Left renal cortex interstitium (tissue), 4 donors: Measurements from ENCODE around the gene NTRK1. TPM values are rescaled to one million over a fixed set of nuclear protein-coding genes. Genes with fewer than 3 reads are reported as not detected.

ENCODE experiments used
- DNase-seq, 4 donors: peaks; one replicate each; pipeline ENCODE4 v3.0.0-alpha.2; 2013; ENCODE audit warnings: low read depth in 4 of 4, low spot score in 2 of 4, missing footprints in 1 of 4
- polyA plus RNA-seq, 4 donors: library from polyadenylated mRNA; unstranded; fragments of 120-200 nt; gene quantifications; one replicate each; pipeline ENCODE4 v1.2.1, GENCODE V29; 2013; ENCODE audit not compliant: insufficient read length in 4 of 4

NTRK1 gene
- polyA plus RNA-seq, 4 donors, result 1.0 to 2.4 (median 1.8) TPM

DNA sequence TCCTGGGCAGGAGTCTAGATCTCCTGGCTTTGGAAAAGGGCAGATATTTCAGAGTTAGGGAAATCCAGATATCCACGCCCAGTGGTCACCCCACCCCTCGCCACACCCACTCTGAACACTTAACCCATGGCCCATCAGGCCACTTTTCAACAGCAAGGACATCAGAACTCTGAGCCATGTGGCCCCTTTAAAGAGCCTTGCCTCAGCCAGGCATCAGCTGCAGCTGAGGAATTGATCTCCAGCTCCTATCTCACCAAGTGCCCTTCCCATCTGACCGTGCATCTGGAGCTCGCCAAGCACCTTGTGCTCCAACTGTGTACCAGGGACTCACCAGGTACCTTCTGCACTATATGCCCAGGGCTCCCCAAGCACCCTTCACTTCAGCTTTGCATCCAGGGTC is 23.8 kb upstream of the NTRK1 start:
- DNase-seq, result no peak

GRCh38 chr1:156838972-156839371 is 21.7 kb upstream of the NTRK1 start:
- DNase-seq, result no peak

GRCh38 chr1:156839426-156840109 is 21.1 kb upstream of the NTRK1 start:
- no peak for DNase-seq

GRCh38 chr1:156840186-156840897 is 20.3 kb upstream of the NTRK1 start:
- no peak for DNase-seq

DNA sequence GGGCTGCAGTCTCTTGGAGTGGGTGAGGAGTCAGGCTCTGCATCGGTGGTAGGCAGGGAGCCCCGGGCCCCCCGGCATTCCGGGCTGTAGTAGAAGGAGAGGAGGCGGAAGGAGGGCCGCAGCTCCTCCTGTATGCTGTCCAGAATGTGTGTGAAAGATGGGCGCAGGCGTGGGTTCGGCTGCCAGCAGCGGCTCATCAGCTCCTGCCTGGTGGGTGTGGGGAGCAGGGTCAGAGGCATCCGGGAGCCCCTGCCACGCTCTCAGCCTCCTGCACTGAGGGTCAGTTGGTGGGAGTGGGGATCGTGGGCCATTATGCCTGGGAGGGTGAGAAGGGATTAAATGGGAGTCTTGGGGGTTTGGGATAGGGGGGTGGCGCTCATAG is 19.8 kb upstream of the NTRK1 start:
- no peak for DNase-seq

GRCh38 chr1:156841295-156841855 is 19.3 kb upstream of the NTRK1 start:
- no peak for DNase-seq

DNA sequence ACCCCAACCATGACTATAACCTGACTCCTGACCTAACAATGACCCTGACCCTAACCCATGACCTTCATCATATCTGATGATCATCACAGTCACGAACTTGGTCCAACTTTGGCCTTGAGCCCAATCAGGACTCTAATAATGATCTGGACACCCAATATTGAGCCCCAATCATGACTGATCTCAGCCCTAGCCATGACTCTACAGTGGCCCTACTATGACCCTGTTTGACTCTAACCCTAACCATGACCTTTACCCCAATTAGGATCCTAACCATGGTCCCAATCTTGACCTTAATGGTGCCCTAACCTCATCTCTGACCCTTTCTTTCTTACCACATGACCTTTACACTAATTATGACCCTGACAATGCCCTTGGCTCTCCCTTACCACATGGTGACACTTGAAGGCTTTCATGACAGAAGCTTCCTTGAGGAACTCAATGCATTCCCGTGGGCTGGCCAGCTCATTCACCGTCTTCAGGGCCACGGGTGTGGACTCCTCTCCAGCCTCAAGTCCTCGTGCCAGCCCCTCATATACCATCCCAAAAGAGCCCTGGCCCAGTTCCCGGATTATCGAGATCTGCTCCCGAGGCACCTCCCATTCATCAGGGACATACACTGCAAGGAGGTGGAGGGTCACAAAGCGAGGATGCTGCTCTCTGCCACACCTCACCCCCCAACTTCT is 17.9 kb upstream of the NTRK1 start:
- no peak for DNase-seq

DNA sequence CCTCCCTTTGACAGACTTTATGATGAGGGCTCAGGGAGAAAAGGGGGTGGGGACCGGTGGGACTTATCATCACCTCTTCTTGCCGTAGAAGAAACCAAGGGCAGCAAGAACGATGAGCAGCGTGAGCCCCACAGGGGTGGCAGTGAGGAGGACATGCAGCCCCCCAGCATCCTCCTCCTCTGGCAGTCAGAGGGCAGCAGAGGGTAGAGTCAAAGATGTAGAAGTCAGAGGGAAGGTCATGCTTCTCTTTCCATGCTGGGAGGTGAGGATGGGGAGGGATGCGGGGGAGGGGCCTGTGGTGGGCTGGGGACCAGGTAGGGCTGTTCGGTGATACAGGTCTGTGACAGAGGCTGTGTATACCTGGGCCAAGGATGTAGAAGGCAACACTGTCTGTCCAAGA is 16.6 kb upstream of the NTRK1 start:
- DNase-seq, result no peak

- DNase-seq, result no peak
Observed at GRCh38 chr1:156844638-156845037, 16.0 kb upstream of the NTRK1 start.

DNA sequence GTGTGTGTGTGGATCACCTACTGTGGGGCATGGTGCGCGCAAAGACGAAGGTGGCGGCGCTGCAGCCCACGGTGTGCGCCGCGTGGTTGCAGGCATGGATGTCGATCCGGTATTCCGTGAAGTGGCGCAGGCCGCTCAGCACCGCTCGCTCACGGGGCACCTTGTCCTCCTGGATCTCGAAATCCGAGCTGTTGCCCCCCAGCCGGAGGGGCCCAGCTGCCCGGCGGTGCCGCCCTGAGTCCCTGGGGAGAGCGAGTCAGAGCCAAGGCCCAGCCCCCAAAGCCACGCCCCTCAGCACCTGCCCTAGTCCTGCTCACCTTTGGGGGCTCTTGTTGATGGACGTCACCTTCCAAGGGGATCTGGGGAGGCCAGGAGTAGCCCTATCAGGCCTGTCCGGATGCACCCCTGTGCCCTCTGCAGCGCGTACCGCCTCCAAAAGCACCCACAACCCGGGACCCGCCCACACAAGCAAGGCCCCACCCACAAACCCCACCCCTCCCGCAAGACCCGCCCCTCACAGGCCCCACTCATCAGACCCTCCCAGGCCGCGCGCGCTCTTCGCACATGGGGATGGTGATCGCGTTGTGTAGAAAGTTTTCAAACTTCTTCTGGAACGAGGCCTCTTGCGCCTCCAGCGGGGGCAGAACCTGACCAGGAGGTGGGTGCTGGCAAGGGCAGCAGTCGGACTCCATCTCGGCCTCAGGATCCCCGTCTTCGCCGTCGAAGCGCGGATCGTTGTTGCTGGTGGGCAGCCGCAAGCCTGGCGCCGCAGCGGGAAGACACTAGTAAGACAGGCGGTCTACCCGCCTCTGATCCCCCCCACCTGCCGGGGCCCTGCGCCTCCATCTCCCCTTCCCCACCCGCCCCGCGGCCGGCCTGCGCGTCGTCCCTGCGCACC is 15.4 kb upstream of the NTRK1 start:
- DNase-seq, result no peak

GRCh38 chr1:156845953-156846545 is 14.6 kb upstream of the NTRK1 start:
- DNase-seq, result no peak

GRCh38 chr1:156846643-156847042 is 14.0 kb upstream of the NTRK1 start:
- no peak for DNase-seq

DNA sequence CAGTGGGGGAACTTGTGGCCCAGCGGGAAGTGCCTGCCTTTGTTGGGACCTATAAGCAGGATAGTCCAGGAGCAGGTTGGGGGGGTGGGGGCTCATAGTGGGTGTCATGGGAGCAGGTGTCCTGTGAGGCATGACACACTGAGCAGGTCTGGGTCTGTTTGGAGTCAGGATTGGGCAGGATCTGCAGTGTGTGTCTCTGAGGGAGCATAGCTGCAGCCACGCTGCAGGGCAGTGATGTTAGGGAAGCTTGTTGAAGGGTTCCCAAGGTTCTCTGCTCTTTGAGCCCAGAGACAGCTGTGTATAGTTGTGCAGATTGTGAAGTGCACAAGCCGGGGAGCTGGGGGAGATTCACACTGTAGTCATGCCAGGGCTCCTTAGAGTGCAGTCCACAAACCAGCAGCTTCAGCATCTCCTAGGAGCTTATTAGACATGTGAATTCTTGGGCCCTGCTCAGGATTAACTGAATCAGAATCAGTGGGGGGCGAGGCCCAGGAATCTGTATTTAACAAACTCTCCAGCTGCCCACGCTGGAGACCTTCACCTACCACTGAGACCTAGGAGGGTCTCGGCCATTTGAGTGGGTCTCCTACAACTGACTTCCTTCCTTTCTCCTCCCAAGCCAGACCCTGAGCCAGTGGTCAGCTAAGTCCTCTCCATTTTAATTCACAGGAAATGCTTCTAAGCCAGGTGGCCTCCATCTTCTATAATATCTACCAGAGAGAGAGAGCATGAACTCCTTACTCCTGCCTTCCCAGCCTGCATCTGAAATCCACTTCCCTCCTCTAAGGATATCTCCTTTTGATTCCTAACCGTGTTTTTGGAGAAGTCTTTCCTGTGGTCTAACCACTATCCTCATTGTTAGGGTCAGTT is 12.8 kb upstream of the NTRK1 start:
- DNase-seq, result no peak

DNA sequence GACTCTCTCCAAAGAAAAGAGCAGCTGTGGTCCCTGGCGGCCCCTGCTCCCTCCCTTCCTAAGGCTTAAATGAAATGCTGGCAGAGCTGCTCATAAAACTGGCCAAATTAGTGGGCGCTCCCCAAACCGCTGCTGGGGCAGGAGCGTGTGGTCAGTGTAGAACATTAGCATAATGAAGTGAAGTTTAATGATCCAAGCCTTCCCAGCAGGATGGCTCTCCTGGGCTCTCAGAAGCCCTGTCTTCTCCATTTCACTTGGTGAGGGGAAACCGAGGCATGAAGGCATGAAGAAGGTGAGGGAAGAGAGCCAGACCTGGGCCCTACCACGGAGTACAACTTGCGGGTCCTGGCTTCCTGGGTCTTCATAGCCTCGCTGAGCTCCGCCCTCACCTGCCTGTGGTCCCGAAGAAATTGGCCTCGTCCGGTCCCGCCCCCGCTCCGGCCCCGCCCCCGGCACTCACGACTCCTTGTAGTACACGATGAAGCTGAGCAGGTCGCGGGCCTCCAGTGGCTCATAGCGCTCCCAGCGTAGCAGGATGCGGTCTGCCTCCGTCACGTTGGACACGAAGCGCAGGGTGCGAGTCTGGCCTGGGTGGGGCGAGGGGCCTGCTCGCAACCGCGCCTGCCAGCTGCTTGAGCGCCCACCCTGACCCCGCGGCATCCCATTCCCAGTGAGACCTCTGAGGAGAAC is 12.1 kb upstream of the NTRK1 start:
- DNase-seq, result no peak

DNA sequence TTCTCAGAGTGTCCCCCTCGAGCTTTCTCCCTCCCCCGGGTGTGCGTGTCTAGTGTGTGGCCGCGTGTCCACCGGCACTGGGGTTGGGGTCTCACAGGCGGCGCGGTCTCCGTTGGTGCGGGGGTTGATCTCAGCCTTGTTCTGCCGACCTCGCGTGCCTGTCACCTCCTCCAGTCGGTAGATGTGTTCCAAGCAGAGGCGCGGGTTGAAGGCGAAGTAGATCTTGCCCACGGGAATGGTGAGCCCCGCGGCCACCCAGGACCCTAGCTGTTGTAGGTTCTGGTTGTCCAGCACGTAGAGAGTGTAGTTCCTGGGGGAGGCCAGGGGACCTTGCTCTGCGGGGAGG is 11.5 kb upstream of the NTRK1 start:
- DNase-seq, result no peak

DNA sequence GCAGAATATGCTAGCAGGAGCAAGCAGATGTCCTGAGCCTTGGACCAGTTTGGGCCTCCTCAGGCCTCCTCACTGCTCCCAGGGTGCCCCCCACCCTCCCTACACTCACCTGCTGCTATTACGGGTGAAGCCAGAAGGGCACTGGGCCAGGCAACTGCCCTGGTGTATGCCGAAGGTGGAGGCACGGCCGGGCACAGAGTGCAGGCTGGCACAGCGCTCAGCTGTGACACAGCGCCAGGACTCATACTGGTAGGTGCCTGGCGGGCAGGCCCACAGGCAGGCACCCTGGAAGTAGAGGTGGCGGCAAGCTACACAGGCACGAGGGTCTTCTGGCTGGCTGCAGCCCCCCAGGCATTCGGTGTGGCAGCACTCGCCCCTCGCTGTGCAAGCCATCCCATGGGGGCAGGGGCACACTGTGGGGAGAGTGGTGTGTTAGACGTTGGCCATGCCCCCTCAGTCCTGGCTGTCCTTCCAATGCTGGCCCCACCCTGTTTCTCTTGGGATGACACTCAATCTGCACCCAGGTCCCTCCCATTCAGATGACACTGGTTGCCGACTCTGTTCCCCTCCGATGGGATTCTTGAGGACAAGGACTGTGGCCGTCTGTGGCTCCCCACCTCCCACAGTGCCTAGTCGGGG is 8.8 kb upstream of the NTRK1 start:
- DNase-seq, result no peak

GRCh38 chr1:156852418-156852874 is 8.2 kb upstream of the NTRK1 start:
- DNase-seq, result no peak

DNA sequence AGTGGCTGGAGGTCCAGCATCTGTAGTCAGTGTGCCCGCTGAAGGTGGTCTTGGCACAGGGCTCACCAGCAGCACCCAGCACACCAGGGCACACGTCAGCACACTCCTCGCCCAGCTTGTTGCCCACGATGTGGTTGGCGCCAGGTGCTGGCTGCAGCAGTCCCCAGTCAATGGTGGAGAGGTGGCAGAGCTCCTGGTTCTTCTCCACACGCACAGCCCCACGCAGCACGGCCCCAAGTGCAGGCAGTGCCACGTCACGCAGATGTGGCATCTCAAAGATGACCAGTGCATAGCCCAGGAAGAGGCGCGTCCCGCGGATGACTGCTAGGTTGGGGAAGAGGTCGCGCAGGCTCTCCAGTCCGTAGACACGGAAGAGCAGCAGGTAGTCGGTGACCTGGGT is 6.9 kb upstream of the NTRK1 start:
- DNase-seq, result no peak
